Renal cortical epithelial cell (primary cell): ENCODE results near the gene DUOX1. TPM values are rescaled to one million over a fixed set of nuclear protein-coding genes. Genes with fewer than 3 reads are reported as not detected.

Source experiments
- DNase-seq: peaks from one replicate; pipeline ENCODE4 v3.0.0-alpha.2; 2011; ENCODE audit warnings: low read depth
- total RNA-seq: library from RNA; depleted of rRNA; stranded (reverse); fragments of >200 nt; gene quantifications from 2 replicates; pipeline ENCODE4 v1.2.3, GENCODE V29; 2014

Gene DUOX1
- total RNA-seq, 1 donor from 2014 or later = 0.50 TPM

GRCh38 chr15:45187894-45188830 lies 58.4 kb downstream of the DUOX1 start, which contains the start of gene SHF:
SHF (minus strand) TSS chr15:45187966; CDS start chr15:45187951, 15 bp downstream.
- DNase-seq = no peak

- no peak for DNase-seq
Observed at GRCh38 chr15:45197512-45197911, 67.7 kb downstream of the DUOX1 start.

- peak; percentile 96 for DNase-seq
Observed at GRCh38 chr15:45198337-45199135, 68.7 kb downstream of the DUOX1 start.

- DNase-seq = no peak
Observed at GRCh38 chr15:45199136-45199810, 69.5 kb downstream of the DUOX1 start.

- peak; percentile 88 for DNase-seq
Observed at GRCh38 chr15:45200001-45200798, 70.4 kb downstream of the DUOX1 start.

- DNase-seq = peak; percentile 63
Observed at GRCh38 chr15:45200799-45201556, 71.2 kb downstream of the DUOX1 start.

- no peak for DNase-seq
Observed at GRCh38 chr15:45201557-45201859, 71.7 kb downstream of the DUOX1 start.

GRCh38 chr15:45201869-45202268 lies 72.1 kb downstream of the DUOX1 start:
- no peak for DNase-seq

GRCh38 chr15:45203182-45203581 lies 73.4 kb downstream of the DUOX1 start:
- no peak for DNase-seq

- peak; percentile 65 for DNase-seq
Observed at GRCh38 chr15:45205192-45205591, 75.4 kb downstream of the DUOX1 start.

GRCh38 chr15:45212493-45212892 lies 82.7 kb downstream of the DUOX1 start:
- no peak for DNase-seq

Other genes starting within 250 kb of the DUOX1 start
- gene TERB2, start 173.3 kb upstream of the DUOX1 start, total RNA-seq = not detected in 2 replicates
- gene SORD, start 106.8 kb upstream of the DUOX1 start, total RNA-seq = 19.1 and 25.2 TPM in 2 replicates
- 0.05 TPM in 1 of 2 replicates, not detected in the other for gene DUOX2, start 15.8 kb upstream of the DUOX1 start, total RNA-seq
- gene DUOXA2, start 15.7 kb upstream of the DUOX1 start, total RNA-seq = not detected in 2 replicates
- not detected in 2 replicates for gene DUOXA1, start 115 bp upstream of the DUOX1 start, total RNA-seq
- 0.17 and 2.9 TPM in 2 replicates for gene SHF, start 58.0 kb downstream of the DUOX1 start, total RNA-seq
- not detected in 2 replicates for gene SLC28A2, start 122.2 kb downstream of the DUOX1 start, total RNA-seq
- 1.3 and 6.1 TPM in 2 replicates for gene GATM, start 248.6 kb downstream of the DUOX1 start, total RNA-seq